HG03354 (cell line): ENCODE results near the gene WDR74.
A peak's percentile ranks its signal among the peaks of the same experiment; 100 is the strongest.

Experiments used
- ATAC-seq: cut with Tn5 transposase; IDR thresholded peaks from one replicate; pipeline ENCODE4 v1.9.1; 2021; ENCODE audit warnings: mild to moderate bottlenecking; ENCODE audit not compliant: unreplicated experiment, poor library complexity, severe bottlenecking

WDR74 gene

DNA sequence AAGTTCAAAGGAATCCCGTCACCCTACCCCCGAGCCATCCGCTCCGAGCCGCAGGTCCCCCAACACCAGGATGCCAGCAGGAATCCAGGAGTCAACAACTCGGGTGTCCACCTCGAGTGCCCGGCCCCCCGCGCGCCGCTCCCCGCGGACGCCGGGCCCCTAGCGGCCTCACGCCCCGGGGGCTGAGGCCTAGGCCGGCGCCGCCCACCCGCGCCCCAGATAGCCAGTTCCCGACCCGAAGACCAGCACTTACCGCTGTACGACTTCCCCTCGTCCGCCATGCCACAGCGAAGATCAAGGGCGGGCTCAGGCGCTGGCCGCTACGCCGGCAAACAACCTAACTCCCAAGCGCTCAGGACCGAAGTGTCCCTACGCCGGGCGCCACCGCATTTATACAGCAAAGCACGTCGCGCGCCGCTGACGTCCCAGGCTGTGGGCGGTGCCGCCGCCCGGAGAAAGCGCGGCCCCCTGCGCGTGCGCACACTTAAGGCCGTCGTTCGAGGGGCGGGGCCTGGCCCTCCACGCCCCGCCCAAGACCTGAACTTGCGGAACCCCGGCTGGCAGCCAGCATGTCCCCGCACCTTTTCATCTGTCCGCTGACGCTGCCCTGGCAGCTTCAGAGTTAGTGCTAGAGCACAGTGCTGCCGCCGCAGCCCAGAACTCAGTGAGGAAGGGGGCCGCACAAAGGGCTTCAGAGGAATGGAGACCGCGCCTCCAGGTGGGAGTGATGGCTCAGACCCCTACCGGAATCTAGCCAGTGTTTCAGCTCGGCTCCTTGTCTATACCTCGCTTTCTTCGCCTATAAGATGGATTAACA is 34.1 kb downstream of the WDR74 start, which contains the start of gene NXF1:
TSS of gene NXF1 (minus strand) at position 365 of the 817 bp plus-strand sequence. CDS start at position 281, 84 bp downstream.
- ATAC-seq = peak; percentile 87

GRCh38 chr11:62804310-62805075 is 34.9 kb downstream of the WDR74 start:
- peak; percentile 18 for ATAC-seq

- ATAC-seq = no peak
Measured at GRCh38 chr11:62801071-62801470, 38.3 kb downstream of the WDR74 start.

DNA sequence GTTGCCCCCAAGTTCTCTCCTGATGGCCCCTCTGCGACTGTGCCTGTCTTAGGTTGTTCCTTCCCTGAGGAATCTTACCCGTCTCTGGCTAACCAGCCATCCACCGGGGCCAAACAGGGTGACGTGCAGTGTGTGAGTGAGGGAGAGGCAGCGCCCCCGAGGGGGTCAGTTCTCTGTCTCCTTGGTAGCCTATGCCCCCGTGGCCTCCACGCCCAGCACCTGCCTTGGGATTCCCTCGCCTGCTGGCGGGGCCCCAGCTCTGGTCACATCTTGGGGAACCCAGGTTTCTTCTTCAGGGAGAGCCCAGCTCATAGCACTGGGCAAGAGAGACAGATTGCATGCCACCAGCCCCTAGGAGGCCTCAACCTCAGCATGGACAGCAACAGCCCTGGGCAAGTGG is 39.9 kb downstream of the WDR74 start:
- no peak for ATAC-seq

DNA sequence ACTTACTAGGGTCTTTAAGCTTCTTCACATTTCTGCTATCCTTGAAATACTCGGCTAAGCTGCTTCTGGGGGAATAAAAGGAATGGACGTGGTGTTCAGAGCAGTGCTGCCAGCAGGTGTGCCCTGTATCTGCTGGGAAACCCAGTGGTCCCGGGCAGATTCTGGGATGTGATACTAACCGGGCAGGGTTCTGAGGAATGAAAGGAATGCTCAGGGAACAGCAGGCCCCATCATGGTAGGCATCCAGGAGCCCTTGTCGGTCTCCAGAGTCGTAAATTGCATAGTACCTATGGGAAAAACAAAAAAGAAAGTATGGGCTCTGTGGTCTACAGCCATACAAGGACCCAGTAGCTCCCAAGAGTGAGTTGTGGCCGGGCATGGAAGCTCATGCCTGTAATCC is 43.1 kb downstream of the WDR74 start:
- ATAC-seq = no peak

GRCh38 chr11:62794201-62794775 is 45.1 kb downstream of the WDR74 start:
- ATAC-seq = no peak

- ATAC-seq = no peak
Measured at GRCh38 chr11:62792202-62792575, 47.2 kb downstream of the WDR74 start.

DNA sequence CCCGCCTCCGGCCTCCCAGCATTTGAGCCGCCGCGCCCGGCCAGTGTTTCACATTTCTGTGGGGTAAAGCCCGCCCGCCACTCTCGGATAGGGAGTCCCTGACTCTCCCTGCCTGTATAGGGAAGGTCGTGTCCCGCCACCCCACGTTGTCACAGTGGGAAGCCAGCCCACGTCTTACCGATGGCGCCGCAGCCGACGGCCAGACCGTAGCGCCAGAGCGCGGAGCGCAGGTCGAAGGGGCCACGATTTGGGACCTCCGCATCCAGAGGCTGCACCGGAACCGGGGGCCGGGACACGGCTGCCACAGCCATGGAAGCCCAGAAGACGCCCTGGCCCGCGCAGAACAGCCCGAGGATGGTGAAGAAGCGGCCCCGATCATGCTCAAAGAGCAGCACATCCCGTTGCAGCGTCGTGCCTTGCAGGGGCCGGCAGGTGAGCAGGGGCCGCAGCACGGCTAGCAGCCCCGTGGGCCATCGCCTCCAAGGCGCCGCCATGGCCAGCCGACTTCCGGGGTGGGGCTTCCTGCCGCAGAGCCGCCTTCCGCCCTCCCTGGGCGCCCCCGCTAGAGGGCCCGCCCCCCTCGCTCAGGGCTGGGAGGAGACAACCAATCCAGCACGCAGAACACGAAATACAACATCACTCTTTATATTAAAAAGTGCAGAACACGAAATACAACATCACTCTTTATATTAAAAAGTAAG is 47.7 kb downstream of the WDR74 start, which contains the start of gene TMEM223:
TSS of gene TMEM223 (minus strand) at position 506 of the 701 bp plus-strand sequence. CDS start at position 494, 12 bp downstream.
- peak; percentile 76 for ATAC-seq

- no peak for ATAC-seq
Measured at GRCh38 chr11:62789576-62789975, 49.8 kb downstream of the WDR74 start.

- no peak for ATAC-seq
Measured at GRCh38 chr11:62788991-62789390, 50.4 kb downstream of the WDR74 start.

GRCh38 chr11:62787005-62787759 is 52.2 kb downstream of the WDR74 start, which contains the start of gene TMEM179B:
TMEM179B (plus strand) TSS chr11:62787402; CDS start chr11:62787432, 30 bp downstream.
- peak; percentile 73 for ATAC-seq

DNA sequence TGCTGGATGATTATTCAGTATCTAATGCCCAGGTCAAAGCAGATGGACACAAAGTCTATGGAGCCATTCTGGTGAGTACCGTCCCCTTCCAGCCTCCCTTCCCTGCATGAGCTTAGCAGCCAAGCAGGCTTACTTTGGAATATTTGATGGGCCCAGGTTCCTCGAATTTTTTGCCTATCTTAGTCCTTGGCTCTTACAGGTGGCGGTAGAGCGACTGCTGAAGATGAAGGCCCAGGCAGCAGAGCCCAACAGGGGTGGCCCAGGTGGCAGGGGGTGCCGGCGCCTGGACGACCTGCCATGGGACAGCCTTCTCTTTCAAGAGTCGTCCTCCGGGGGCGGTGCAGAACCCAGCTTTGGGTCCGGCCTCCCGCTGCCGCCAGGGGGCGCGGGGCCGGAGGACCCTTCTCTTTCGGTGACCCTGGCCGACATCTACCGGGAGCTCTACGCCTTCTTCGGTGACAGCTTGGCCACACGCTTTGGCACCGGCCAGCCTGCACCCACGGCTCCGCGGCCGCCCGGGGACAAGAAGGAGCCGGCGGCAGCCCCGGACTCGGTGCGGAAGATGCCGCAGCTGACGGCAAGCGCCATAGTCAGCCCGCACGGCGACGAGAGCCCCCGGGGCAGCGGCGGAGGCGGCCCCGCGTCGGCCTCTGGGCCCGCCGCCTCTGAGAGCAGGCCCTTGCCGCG is 52.9 kb downstream of the WDR74 start:
- ATAC-seq = peak; percentile 77
